ENCODE data around the gene ASTN2. TPM values are rescaled to one million over a fixed set of nuclear protein-coding genes. Genes with fewer than 3 reads are reported as not detected.

ASTN2 gene
- total and polyA plus RNA-seq, 9 donors = 1.8 to 6.4 (median 3.2) TPM

DNA sequence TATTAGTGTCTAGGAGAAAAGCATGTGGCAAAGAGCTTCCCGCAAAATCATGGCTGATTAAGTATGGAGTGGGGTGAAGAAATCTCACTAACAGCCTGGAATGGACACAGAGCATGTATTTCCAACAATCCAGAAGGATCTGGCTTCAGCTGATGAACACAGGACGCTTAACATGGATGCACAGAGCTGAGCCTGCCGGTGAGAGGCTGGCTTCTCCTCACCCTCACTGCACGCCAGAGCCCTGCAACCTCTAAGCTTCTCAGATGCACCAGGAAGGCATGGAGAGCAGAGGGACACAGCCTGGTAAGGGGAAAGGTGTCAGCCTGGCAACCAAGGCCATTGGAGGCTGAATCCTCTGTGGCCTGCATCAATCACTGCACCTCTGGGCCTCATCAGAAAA, 429.3 kb downstream of the ASTN2 start:
- no peaks in the 10 kb centered on the region for H3K4me1 ChIP-seq (ENCODE audit: insufficient read depth)
- DNase-seq = no peak
- no peak overlapping the region for H3K27ac ChIP-seq
- intact Hi-C loops (cut with DNase I) = no loop called here
- H3K9me3 ChIP-seq = no peaks in the 10 kb centered on the region
- no peaks in the 10 kb centered on the region for H3K36me3 ChIP-seq
- no peaks in the 10 kb centered on the region for H3K27me3 ChIP-seq
- no peak overlapping the region for H3K4me3 ChIP-seq
- TF ChIP-seq EP300 (IDR thresholded peaks at IDR 0.05) (no peak), POLR2A (IDR thresholded peaks at IDR 0.05) (no peak)
- TF ChIP-seq, protein P1, sequence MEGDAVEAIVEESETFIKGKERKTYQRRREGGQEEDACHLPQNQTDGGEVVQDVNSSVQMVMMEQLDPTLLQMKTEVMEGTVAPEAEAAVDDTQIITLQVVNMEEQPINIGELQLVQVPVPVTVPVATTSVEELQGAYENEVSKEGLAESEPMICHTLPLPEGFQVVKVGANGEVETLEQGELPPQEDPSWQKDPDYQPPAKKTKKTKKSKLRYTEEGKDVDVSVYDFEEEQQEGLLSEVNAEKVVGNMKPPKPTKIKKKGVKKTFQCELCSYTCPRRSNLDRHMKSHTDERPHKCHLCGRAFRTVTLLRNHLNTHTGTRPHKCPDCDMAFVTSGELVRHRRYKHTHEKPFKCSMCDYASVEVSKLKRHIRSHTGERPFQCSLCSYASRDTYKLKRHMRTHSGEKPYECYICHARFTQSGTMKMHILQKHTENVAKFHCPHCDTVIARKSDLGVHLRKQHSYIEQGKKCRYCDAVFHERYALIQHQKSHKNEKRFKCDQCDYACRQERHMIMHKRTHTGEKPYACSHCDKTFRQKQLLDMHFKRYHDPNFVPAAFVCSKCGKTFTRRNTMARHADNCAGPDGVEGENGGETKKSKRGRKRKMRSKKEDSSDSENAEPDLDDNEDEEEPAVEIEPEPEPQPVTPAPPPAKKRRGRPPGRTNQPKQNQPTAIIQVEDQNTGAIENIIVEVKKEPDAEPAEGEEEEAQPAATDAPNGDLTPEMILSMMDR (IDR thresholded peaks at IDR 0.05) = no peak
- 75 to 79% (median 78%) methylated on average over 4 of the region's 4 CpGs for WGBS, 3 donors

DNA sequence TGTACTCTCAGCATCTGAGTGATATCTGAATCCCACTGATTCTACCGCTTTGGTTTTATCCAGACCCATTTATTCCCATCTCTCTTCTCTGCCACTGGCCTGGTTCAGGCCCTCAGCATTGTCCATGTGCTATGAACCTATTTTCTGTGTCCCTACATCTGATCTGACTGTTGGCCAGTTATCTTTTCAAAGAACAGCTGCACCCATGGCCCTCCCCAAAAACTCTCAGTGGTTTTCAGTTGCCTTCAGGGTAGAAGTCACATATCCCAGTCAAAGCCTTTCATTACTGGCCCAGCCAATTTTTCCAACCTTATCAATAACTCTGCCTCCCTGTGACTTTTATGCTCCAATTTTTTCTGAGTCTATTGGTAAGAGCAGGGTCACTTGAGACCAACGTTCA, 430.7 kb downstream of the ASTN2 start:
- no peaks in the 10 kb centered on the region for H3K36me3 ChIP-seq
- H3K9me3 ChIP-seq = no peaks in the 10 kb centered on the region
- H3K4me3 ChIP-seq = no peak overlapping the region
- DNase-seq = no peak
- 65 to 68% (median 66%) methylated on average over 2 of the region's 2 CpGs for WGBS, 3 donors
- H3K27ac ChIP-seq = no peak overlapping the region
- intact Hi-C loops (cut with DNase I) = no loop called here
- TF ChIP-seq POLR2A (IDR thresholded peaks at IDR 0.05) = no peak
- TF ChIP-seq EP300 (IDR thresholded peaks at IDR 0.05) = no peak
- TF ChIP-seq, protein P1 (IDR thresholded peaks at IDR 0.05) = no peak
- no peaks in the 10 kb centered on the region for H3K4me1 ChIP-seq (ENCODE audit: insufficient read depth)
- no peaks in the 10 kb centered on the region for H3K27me3 ChIP-seq

DNA sequence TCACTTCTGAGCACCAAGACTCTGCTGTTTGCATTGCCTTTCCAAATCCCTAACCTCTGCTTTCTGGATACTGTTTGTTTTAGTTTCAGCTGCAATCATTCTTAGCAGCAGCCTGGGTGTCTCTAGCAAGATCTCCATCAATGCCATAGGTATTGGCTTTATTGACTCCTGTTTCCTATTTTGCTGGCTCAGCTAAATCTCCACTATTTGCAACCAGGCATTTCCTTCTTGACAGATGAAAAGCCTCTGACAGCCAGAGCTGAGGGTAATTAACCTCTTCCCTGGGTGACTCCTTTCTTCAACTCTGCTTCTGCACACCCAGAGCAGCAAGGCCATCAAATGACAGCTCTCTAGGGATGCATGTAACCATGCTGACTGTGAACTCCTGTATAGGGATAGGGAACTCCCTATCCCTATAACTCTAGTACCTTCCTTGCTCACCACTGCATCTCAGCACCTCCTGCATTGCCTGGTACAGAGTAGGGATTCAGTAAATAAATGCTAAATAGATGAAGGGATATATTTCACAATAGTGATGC, 434.2 kb downstream of the ASTN2 start:
- no peaks in the 10 kb centered on the region for H3K4me1 ChIP-seq (ENCODE audit: insufficient read depth)
- no peaks in the 10 kb centered on the region for H3K9me3 ChIP-seq
- no peak for DNase-seq
- H3K27ac ChIP-seq = no peak overlapping the region
- no peak for TF ChIP-seq EP300 (IDR thresholded peaks at IDR 0.05)
- no peak for TF ChIP-seq POLR2A (IDR thresholded peaks at IDR 0.05)
- TF ChIP-seq, protein P1 (IDR thresholded peaks at IDR 0.05) = no peak
- H3K36me3 ChIP-seq = no peaks in the 10 kb centered on the region
- H3K4me3 ChIP-seq = no peak overlapping the region
- intact Hi-C loops (cut with DNase I) = no loop called here
- no peaks in the 10 kb centered on the region for H3K27me3 ChIP-seq

DNA sequence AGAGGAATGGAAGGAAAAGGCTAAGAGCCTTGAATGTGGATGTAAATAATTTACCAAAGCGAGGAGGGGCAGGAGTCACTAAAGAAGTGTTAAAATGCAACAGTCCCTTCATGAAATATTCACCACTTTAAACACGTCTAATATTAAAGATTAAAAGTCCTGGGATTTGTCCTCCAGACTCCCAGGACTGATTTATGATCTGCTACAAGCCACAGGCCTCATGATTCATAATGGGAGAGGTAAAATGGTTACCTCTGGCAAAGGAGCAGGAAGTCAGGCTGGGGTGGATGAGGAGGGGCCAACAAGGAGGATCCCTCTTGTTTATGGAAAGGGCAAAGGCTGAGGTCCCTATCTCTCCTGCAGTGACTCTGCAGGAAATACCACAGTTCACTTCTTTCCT, 435.4 kb downstream of the ASTN2 start:
- no peak for DNase-seq
- WGBS, 3 donors = 39 to 52% (median 46%) methylated on average over 2 of the region's 2 CpGs
- Histone ChIP-seq H3K27me3 (no peaks in the 10 kb centered on the region), H3K4me3 (no peak overlapping the region), H3K36me3 (no peaks in the 10 kb centered on the region), H3K9me3 (no peaks in the 10 kb centered on the region), H3K4me1 (ENCODE audit: insufficient read depth) (no peaks in the 10 kb centered on the region), H3K27ac (no peak overlapping the region)
- TF ChIP-seq EP300 (IDR thresholded peaks at IDR 0.05) (no peak), POLR2A (IDR thresholded peaks at IDR 0.05) (no peak)
- TF ChIP-seq, protein P1 (IDR thresholded peaks at IDR 0.05) = no peak
- intact Hi-C loops (cut with DNase I) = no loop called here
